Right atrium auricular region (tissue), 2 donors: ENCODE results near the gene ABHD10. TPM values are rescaled to one million over a fixed set of nuclear protein-coding genes. Genes with fewer than 3 reads are reported as not detected.

Experiments used
- DNase-seq: peaks from one replicate; pipeline ENCODE4 v3.0.0-alpha.2; 2019; ENCODE audit warnings: low spot score
- H3K27ac ChIP-seq, 2 donors: fragments of 200-600 bp; sonication (generic); 1 replicate in 1 of 2; 2 replicates in 1 of 2; pipeline ENCODE4 v1.5.1; 2016 to 2019
- H3K27me3 ChIP-seq, 2 donors: fragments of 200-600 bp; sonication (generic); one replicate each; pipeline versions ENCODE4 v1.5.1 to v1.6.0; 2017 to 2019
- H3K36me3 ChIP-seq: fragments of 200-600 bp; sonication (generic); one replicate; pipeline ENCODE4 v1.5.1; 2016
- H3K4me1 ChIP-seq, 2 donors: fragments of 200-600 bp; sonication (generic); one replicate each; pipeline versions ENCODE4 v1.5.1 to v1.6.0; 2017 to 2019
- H3K4me3 ChIP-seq, 2 donors: fragments of 200-600 bp; sonication (generic); 1 replicate in 1 of 2; 2 replicates in 1 of 2; pipeline ENCODE4 v1.5.1; 2017 to 2019; ENCODE audit warnings: mild to moderate bottlenecking in 1 of 2, moderate library complexity in 1 of 2
- H3K9me3 ChIP-seq, 2 donors: fragments of 200-600 bp; sonication (generic); one replicate each; pipeline ENCODE4 v1.5.1; 2019
- CTCF ChIP-seq, 2 donors: fragments of 200-600 bp; sonication (generic); IDR thresholded peaks; one replicate each; pipeline ENCODE4 v1.5.1; 2019; ENCODE audit warnings: antibody characterized with exemption in 2 of 2
- total RNA-seq, 2 donors: library from RNA; depleted of rRNA; stranded (reverse); fragments of >200 nt; gene quantifications; one replicate each; pipeline ENCODE4 v1.1.0, GENCODE V29; 2016

ABHD10 gene
- total RNA-seq, 2 donors from 2014 or later, result 15.3 to 20.8 TPM

GRCh38 chr3:111949712-111950111 is 29.1 kb upstream of the ABHD10 start:
- no peaks in the 10 kb centered on the region for H3K27me3 ChIP-seq
- no peak overlapping the region for H3K27ac ChIP-seq
- DNase-seq, result no peak
- no peak for TF ChIP-seq CTCF (IDR thresholded peaks at IDR 0.05)
- no peaks in the 10 kb centered on the region for H3K9me3 ChIP-seq
- H3K36me3 ChIP-seq, result peaks cover 18% of the 10 kb centered on the region
- no peak overlapping the region for H3K4me3 ChIP-seq
- no peaks in the 10 kb centered on the region for H3K4me1 ChIP-seq

- no peak overlapping the region for H3K27ac ChIP-seq
- DNase-seq, result no peak
- H3K4me1 ChIP-seq, result no peaks in the 10 kb centered on the region
- peaks cover 11% of the 10 kb centered on the region for H3K36me3 ChIP-seq
- H3K4me3 ChIP-seq, result no peak overlapping the region
- no peaks in the 10 kb centered on the region for H3K9me3 ChIP-seq
- no peak for TF ChIP-seq CTCF (IDR thresholded peaks at IDR 0.05)
- no peaks in the 10 kb centered on the region for H3K27me3 ChIP-seq
Observed at GRCh38 chr3:111951032-111951431, 27.8 kb upstream of the ABHD10 start.

- no peaks in the 10 kb centered on the region for H3K9me3 ChIP-seq
- H3K4me3 ChIP-seq, result no peak overlapping the region
- no peak overlapping the region for H3K27ac ChIP-seq
- H3K27me3 ChIP-seq, result no peaks in the 10 kb centered on the region
- H3K4me1 ChIP-seq, result no peaks in the 10 kb centered on the region
- no peak for DNase-seq
- no peak for TF ChIP-seq CTCF (IDR thresholded peaks at IDR 0.05)
- H3K36me3 ChIP-seq, result peaks cover 11% of the 10 kb centered on the region
Observed at GRCh38 chr3:111952086-111952485, 26.7 kb upstream of the ABHD10 start.

GRCh38 chr3:111952866-111953450 is 25.9 kb upstream of the ABHD10 start:
- TF ChIP-seq CTCF (IDR thresholded peaks at IDR 0.05), result no peak
- Histone ChIP-seq H3K27me3 (no peaks in the 10 kb centered on the region), H3K4me3 (no peak overlapping the region), H3K9me3 (no peaks in the 10 kb centered on the region), H3K27ac (no peak overlapping the region), H3K4me1 (no peaks in the 10 kb centered on the region), H3K36me3 (peaks cover 11% of the 10 kb centered on the region)
- no peak for DNase-seq

- TF ChIP-seq CTCF (IDR thresholded peaks at IDR 0.05), result no peak
- H3K27ac ChIP-seq, result no peak overlapping the region
- no peaks in the 10 kb centered on the region for H3K4me1 ChIP-seq
- H3K36me3 ChIP-seq, result peaks cover 11% of the 10 kb centered on the region
- H3K4me3 ChIP-seq, result no peak overlapping the region
- H3K27me3 ChIP-seq, result no peaks in the 10 kb centered on the region
- no peak for DNase-seq
- H3K9me3 ChIP-seq, result no peaks in the 10 kb centered on the region
Observed at GRCh38 chr3:111954228-111954990, 24.4 kb upstream of the ABHD10 start.
